ENCODE measurements around the gene DSN1.
A peak's percentile ranks its signal among the peaks of the same experiment; 100 is the strongest.
"Not testable (repeated sequence)": the region's sequence is repeated elsewhere in the genome, so short reads cannot be mapped to it uniquely, and the experiment has no call there.

DSN1 gene

GRCh38 chr20:36773597-36774390 lies at the start of gene DSN1:
TSS of gene DSN1 (minus strand) at chr20:36773763. CDS start at chr20:36771458, 2,305 bp downstream.
- DNase-seq, result peak; percentile 96

DNA sequence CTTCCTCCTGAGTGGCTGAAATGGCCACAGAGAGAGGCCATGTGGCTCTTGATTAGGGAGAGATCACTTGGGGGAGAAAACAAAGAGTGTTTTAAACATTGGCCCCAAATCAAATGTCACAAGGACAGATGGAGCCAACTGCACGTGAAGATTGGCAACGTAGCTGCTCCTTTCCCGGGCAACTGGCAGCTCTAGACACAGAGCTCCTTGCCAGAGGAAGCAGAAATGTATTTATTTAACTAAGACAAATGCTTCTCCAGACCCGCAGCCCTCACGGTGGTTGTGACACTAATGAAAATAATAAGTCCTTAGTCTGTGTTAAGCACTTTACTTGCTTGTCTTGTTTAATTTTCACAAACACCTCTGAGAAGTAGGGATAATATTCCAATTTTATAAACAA lies 49.6 kb upstream of the DSN1 start:
- DNase-seq, result no peak

DNA sequence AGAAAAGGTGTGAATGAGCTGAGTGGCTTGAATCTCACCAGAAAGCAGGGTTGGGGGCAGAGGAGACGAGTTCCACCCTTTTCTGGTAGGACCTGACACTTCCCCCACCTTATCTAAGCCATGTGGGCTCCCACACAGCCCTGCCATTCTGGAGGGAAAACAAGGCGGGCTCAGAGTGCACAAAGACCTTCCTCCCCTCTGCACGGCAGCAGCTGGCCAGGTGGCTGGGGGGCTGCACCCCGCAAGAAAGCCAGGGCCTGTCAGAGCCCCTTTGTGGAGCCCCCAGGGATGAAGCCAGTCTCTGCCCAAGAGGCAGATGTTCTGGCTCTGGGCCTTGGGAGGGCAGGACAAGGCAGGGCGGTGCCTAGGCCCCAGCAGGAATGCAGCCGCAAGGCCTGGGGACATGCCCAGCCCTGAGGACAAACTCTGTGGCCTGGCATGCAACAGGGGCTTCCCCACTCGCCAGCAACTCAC lies 48.4 kb upstream of the DSN1 start:
- DNase-seq, result no peak

DNA sequence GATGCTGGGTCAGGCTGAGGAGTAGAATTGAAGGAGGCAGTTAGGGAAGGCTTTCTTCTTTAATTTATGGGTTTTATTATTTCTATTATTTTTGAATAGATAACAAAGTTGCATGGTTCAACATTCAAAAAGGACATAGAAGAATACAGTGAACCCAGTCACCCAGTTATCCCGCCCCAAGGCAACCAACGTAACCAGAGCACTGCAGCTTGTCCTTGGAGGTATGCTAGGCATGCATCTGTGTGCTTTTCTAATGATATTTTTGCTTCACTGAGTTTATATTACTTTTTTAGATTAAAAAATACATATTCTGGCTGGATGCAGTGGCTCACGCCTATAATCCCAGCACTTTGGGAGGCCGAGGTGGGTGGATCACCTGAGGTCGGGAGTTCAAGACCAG lies 47.4 kb upstream of the DSN1 start:
- DNase-seq, result no peak

DNA sequence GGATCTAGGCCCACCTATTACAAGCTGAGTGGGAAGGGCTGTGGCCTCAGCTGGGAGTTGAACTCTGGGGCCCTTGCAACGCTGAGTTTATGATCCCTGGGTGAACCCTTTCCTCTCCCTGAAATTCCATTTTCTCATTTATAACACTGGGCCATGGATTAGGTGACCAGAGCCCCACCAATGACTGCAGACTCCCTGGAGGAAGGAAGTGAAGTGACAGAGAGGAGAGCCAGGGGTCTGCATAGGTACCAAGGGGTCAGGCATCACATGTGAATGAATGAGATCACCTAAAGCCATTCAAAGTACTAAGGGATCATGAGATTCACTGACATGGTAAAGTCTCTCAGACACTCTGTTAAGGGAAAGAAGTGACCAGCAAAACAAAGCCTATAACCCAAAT lies 46.5 kb upstream of the DSN1 start:
- DNase-seq, result no peak

DNA sequence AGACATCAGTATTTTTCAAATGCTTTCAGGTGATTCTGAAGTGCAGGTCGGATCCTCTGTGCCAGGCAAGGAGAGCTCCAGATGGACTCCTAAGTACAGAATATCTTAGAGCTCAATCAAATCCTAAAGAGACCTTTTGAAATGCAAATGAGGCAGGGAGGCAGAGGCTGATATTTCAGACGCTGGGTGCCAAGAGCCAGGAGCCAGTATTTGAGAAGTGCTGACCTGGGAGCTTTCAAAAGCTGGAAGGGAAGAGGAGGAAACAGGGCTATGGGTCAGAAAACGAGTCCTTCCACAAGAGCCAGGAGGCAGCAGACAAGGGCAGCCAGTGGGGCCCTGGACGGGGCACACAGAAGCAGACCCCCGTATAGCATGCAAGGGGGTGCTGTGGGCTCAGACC lies 46.1 kb upstream of the DSN1 start:
- DNase-seq, result peak; percentile 61

DNA sequence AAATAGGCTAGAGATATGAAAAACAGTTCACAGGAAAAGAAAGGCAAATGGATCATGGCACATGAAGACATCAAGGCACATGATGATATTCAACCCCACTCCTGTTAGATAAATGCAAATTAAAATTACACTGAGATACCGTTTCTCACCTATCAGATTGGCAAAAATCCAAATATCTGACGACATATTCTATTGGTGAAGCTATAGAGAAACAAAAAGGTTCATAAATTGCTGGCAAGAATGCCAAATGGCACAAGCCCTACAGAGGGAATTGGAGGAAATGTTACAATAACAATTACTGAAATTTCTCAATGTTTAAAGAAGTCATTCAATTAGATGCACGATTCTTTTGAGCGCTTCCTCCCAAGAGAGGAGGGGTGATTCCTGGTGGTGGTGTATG lies 45.3 kb upstream of the DSN1 start:
- peak; percentile 55 for DNase-seq

- DNase-seq, result no peak
These were observed 44.6 kb upstream of the DSN1 start for GRCh38 chr20:36818185-36818584.

DNA sequence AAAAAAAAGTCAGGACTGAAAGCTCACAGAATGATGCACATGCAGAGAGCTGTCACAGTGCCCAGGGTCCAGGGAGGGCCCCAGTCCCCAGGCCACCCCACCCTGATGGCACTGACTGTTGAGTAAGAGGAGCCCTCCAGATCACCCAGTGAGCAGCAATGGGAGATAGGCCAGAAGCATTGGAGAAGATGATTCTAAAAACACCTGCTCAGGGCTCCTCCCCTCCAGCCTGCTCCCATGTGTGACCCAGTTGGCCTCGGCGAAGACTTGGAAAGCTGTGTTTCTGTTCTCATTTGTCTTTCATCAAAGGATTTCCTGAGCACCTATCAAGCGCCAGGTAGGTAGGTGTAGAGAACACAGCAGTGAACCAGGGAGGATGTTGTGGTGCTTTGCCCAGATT lies 43.9 kb upstream of the DSN1 start:
- no peak for DNase-seq

GRCh38 chr20:36815454-36816091 lies 42.0 kb upstream of the DSN1 start:
- DNase-seq, result no peak

- no peak for DNase-seq
These were observed 39.3 kb upstream of the DSN1 start for GRCh38 chr20:36812594-36813463.

- DNase-seq, result no peak
These were observed 35.0 kb upstream of the DSN1 start for GRCh38 chr20:36808317-36809257.

DNA sequence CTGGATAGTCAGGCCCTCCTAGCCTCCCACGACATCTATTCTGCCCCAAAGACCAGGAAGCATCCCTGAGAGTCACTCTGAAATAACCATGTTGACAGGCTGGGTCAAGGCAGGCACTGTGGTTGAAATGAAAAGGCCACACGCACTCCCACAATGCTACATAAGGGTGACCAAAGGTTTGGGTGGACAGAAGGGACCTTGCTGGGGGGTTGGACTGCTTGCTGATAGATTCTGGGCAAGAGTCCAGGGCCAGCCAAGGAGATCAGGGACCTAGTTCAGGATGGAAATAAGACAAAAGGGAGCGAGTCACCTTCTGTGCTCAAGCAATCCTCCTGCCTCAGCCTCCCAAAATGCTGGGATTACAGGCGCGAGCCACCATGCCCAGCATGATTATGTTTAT lies 32.5 kb upstream of the DSN1 start:
- DNase-seq, result no peak

GRCh38 chr20:36805396-36805795 lies 31.8 kb upstream of the DSN1 start:
- no peak for DNase-seq

GRCh38 chr20:36804425-36804824 lies 30.9 kb upstream of the DSN1 start:
- DNase-seq, result no peak

- no peak for DNase-seq
These were observed 29.0 kb upstream of the DSN1 start for GRCh38 chr20:36802326-36803222.

GRCh38 chr20:36800410-36800809 lies 26.8 kb upstream of the DSN1 start:
- DNase-seq, result no peak

- DNase-seq, result not testable (repeated sequence)
These were observed 25.8 kb upstream of the DSN1 start for GRCh38 chr20:36799313-36799712.

GRCh38 chr20:36796875-36797274 lies 23.3 kb upstream of the DSN1 start:
- no peak for DNase-seq

GRCh38 chr20:36796117-36796516 lies 22.6 kb upstream of the DSN1 start:
- no peak for DNase-seq

DNA sequence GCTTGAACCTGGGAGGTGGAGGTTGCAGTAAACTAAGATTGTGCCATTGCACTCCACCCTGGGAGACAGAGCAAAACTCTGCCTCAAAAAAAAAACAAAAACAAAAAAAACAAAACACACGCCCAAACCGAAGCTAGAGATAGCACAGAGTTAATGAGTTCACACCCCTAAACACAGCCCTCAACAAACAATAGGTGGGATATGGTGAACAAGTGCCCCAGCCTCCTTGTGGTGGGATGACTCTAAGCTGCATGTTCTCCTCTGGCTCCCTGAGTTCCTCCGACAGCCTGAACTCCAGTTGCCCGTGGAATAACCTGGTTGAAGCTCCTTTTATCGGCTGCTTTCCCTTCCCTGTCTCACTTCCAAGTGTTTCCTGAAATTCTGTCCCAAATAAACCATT lies 22.1 kb upstream of the DSN1 start:
- no peak for DNase-seq
